ENCODE measurements around the gene ITGB6.
A peak's percentile ranks its signal among the peaks of the same experiment; 100 is the strongest.

ITGB6 gene, protein sequence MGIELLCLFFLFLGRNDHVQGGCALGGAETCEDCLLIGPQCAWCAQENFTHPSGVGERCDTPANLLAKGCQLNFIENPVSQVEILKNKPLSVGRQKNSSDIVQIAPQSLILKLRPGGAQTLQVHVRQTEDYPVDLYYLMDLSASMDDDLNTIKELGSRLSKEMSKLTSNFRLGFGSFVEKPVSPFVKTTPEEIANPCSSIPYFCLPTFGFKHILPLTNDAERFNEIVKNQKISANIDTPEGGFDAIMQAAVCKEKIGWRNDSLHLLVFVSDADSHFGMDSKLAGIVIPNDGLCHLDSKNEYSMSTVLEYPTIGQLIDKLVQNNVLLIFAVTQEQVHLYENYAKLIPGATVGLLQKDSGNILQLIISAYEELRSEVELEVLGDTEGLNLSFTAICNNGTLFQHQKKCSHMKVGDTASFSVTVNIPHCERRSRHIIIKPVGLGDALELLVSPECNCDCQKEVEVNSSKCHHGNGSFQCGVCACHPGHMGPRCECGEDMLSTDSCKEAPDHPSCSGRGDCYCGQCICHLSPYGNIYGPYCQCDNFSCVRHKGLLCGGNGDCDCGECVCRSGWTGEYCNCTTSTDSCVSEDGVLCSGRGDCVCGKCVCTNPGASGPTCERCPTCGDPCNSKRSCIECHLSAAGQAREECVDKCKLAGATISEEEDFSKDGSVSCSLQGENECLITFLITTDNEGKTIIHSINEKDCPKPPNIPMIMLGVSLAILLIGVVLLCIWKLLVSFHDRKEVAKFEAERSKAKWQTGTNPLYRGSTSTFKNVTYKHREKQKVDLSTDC

DNA sequence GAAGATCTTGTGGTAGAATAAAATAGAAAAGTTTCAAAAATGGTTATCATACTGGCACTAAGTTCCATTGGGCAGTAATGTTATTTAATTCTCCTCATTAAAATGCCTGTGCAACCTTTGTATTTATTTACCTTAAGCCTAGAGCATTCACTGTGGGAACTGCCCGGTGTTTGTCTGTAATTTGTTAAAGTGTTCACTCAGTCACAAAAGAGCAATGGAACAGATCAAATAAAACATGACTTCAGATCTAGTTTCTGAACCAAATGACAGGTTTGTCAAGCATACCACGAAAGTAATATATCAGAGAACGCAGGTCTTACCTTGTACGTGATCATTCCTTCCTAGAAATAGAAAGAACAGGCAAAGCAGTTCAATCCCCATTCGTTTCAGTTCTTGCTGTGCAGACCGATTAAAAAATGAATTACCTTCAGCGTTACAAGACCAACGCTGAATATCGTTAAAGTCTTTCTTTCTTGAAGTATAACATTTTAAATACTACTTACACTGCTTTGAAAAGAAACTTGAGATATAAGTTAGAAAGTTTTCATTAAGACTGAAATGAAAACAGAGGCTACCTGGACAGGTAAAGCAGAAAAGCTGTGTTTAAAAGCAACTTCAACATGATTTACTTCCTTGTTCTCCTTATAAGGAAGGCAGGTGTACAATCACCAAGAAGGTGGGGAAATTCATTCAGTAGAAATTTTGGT lies at the start of gene ITGB6:
ITGB6 (minus strand) TSS at position 590 of the 707 bp plus-strand sequence; CDS start at position 381, 209 bp downstream.
- DNase-seq (ENCODE audit: low read depth), result no peak

DNA sequence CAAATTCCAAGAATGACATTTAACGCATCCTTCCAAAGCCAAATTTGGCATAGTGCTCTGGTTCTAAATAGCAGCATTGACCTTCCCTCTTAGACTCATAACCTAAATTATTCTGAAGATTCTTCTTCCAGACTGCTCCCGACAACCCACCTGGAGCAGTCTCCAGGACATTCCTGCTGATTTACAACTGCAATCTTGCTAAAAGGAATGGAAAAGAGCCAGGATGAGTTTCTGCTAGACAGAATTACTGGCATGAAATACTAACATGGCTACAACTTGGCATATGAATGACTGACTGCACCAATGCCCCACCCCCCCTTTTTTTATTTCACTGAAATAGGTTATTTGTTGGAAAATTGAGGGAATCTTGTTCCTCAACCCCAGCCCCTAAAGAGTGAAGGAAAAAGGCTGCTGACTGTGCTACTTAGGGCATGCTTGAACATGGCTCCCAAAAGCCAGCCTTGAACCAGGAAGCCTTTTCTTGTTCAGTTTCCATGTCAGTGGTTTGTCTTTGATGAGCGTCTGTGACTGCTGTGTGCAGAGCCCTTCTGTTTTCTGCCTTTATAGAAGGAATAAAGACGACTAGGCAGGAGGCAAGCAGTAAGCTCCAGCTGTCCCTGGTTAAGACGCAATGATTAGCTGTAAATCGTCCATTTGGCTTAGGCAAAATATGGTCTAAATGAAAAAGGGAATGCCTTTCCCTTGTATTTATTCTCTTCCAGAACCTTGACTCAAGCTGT lies 47.4 kb upstream of the ITGB6 start:
- no peak for DNase-seq (ENCODE audit: low read depth)

DNA sequence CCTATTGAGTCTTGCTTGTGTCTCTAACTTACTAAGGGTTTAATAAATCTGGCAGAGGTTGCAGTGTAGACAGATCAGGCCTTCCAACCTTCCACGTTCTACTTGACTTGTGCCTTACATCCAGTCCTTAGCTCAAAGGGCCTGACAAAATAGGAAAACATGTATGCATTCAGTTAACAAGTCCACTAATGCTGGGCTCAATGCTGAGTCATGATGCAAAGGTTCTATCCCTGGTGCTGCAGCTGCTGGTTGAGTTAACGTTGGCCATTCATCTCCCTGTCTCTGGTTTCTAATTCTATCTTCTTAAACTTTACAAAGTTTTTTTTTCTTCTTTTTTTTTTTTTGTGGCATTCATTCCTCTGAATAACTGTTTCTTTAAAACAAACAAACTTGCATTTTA lies 46.3 kb upstream of the ITGB6 start:
- DNase-seq (ENCODE audit: low read depth), result no peak

DNA sequence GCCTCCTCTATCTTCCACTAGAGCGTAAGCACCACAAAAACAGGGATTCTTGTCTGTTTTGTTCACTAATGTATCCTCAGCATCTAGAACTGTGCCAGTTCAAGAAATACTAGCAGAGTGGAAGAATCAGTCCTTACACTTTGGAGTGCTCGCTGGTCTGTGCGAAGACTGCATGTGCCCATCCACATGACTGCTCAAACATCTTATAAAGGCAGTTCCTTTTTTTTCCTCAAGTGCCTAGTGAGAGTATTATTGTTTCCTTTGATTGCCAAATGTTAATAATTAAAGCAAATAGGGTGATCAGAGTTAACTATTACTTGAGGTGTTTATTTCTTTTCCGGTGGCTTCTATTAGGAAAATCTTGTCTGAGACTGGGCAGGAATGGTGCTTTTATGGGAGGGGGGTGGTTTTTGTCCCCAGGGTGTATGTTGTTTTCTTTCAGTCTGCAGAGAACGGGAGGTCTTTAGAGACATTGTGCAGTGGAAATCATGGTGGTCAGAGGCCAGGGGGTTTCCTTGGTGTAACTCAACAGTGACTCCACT lies 45.6 kb upstream of the ITGB6 start:
- no peak for DNase-seq (ENCODE audit: low read depth)

DNA sequence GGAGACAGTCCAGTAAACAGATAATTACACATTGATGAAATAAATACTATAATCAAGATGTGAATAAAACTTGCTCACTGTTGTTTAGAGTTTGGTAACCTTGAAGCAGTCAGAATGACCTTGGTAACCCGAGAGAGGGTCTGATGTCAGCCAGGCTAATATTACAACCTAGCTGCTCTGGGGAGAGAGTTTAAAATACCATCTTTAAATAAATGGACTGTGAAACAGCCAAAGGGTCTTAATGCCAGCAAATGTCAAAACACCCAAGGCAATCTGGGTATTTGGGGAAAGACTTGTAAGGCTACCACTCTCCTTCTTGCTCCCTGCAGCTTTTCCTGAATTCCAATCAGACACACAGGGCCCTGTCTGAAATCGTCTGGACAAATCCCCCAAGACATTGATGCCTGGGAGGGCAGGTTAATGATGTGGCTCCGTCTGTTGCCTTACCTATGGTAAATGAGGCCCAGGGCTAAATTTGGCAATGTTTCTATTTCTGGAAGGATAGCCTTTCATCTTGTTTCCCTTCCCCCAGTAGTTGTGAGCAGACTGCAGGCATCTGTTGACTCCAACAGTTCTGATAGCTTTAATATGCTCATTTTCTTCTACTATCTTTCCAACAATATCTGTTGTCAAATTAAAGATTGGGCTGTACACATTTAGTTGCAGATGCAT lies 43.0 kb upstream of the ITGB6 start:
- DNase-seq (ENCODE audit: low read depth), result no peak

DNA sequence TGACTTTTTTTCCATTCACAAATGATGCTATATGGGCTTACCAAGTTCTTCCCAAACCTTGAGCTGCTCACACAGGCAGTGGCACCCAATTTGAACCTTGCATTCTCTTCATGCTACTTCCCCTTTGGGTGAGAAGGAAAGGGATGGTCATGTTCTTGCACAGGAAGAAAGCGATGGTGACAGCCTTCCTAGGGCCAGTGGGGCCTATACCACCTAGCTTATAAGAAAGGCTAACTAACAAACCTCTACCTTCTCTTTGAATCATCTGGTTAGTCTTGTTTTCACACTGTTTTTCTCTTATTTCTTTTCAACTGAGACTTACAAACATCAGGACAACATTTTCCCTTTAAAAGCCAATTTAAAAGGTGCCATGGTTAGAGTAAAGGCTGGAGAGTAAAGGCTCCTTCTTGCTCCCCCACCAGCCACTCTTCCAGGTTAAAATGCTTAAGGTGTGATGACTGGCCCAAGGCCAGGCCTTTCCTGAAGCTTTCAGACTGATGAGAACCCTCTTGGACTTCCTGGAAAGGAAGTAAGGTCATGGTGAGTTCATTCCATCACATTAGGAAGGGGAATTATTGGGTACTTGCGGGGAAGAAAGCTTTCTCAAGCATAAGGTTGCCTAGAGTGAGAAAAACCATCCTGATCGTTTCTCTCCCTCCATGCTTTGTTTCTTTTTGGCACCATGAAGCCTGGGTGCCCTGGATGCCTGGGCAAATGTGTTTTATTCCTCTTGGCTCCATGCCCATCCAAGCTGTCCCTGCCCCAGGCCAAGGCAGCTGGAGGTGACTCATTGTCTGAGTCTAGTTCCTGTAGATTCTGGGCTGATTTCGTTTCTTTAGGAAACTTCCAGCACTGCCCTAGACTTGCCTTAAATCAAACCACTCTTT lies 41.4 kb upstream of the ITGB6 start:
- peak; percentile 71 for DNase-seq (ENCODE audit: low read depth)

DNA sequence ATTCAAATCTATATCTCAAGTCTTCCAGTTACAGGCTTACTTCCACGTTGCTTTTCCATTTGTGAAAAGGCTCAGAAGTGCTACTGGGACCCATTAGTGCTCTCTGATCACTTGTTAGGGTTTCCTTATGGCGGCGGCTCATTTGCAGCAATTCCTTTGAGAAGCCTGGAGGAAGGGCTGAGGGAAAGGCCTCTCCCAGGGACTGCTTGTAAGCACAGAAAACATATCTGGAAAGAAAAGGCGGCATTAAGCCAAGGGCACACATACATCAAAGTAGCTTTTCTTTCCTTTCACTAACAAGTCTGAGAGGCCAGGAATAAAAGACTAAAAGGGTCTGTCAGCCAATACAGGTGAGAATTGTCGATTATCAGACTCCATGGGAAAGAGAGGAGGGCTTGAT lies 39.4 kb upstream of the ITGB6 start:
- DNase-seq (ENCODE audit: low read depth), result no peak

DNA sequence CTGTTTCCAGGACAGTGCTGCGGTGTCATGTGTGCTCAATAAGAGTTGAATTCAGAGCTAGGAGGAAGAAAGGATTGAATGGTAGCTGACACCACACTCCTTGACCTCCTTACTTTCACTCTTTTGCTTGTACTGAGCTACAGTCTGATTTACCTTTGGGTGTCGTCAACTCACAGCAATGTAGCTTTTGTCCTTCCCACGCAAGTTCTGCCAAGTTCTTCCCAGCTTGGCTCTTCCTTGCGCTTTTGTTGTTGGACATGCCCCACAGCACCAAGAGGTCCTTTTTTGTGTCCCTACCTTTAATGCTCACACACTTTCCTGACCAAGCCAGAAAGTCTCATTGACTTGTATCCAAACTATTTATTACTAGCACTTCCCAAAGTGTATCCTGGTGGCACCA lies 38.3 kb upstream of the ITGB6 start:
- no peak for DNase-seq (ENCODE audit: low read depth)

DNA sequence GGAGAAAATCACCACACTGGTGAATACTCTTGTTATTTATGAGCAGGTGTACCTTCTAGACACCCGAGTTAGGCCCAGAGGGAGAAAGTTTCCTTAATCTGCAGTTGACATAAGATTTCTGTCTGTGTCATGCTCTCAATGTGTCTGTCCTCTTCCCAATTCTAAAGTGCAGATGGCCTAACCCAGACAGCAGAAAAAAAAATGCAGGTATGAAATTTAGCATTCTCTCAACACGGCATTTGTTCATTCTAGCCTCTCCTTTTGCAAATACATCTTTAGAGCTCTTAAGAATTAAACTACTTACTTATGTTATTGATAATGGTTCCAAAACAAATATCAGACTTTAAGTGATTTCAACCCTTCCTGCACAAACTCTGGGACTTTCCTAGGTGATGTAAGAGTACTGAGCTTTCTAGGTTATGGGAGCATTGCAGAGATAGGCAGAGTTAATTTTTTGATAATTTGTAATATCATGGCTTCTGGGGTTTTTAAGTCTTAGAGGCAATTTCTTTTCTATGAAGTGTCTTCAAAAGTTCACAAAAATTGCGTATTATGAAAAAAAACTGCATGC lies 32.9 kb upstream of the ITGB6 start:
- no peak for DNase-seq (ENCODE audit: low read depth)

DNA sequence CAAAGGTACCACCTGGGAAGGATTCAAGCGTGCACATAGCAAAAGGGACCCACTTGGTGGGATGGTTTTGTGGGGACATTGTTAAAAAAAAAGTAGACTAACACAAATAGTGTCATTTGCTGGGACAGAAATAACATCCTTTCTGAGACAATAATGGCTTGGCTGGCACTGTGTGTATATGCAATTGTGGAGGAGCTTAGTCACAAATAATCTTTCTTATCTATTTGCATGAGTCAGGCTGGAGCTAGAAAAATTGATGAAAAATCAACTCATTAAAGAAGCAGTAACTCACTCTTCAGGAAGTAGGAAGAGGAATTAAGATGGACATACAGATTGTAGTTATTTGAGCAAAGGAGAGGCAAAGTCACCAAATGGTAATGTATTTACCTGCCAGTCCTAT lies 29.5 kb upstream of the ITGB6 start:
- DNase-seq (ENCODE audit: low read depth), result no peak

DNA sequence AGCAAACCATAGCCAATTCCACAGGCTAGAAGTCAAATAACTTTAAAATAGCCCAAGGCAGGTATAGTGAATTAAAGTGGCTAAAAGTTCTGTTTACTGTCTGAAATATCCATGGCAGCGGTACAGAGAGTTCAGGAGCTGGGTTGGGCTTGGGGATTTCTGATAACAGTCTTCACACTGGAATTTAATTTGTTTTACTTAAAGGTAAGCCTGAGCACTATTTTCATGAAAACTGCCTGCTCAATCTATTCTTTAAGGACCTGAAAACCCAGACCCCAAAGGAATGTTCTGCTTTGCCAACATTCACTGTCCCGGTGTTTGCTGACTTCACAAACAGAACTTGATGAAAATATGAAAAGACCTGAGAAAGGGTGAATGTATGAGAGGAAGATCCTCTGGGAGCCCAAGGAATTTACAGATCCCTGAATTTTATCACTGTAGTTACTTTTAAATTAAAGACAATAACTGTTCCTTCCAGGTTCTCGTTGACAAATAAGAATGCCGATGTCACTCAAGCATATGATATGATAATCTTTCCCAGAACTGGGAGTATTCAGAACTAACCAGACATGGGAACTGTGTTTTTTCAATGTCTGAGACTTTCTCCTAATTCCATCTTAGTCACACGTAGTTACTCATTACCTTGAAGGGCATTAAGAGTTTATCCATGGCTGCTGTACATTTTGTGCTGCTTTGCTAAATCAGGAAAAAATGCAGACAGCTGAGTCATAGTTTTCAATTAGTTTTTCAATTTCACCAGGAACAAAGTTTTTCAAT lies 28.3 kb upstream of the ITGB6 start:
- peak; percentile 96 for DNase-seq (ENCODE audit: low read depth)

DNA sequence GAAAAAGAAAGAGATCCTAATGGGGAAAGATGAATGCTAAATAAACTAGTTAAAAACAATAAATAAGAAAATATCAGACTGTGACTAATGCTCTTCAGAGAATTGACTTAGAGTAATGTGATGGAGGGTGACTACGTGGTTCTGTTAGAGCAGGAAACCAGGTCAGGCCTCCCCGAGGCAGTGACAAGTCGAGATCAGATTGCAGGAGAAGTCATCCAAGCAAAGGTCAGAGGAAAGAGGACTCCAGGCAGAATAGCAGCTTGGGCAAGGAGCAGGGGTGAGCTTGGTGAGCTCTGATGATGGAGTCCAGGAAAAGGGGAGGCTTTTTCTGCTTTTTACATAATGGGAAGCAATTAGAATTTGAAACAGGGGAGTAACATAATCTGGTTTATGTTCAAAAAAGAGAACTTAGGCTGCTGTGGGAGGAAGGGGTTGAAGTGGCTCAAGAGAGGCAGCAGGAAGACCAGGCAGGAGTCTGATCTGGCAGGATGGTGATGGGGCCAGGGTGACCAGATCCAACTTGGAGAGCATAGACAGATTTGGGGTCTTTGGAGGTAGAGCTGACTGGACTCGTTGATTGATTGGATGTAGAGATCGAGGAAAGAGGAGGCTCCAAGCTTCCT lies 27.3 kb upstream of the ITGB6 start:
- no peak for DNase-seq (ENCODE audit: low read depth)

DNA sequence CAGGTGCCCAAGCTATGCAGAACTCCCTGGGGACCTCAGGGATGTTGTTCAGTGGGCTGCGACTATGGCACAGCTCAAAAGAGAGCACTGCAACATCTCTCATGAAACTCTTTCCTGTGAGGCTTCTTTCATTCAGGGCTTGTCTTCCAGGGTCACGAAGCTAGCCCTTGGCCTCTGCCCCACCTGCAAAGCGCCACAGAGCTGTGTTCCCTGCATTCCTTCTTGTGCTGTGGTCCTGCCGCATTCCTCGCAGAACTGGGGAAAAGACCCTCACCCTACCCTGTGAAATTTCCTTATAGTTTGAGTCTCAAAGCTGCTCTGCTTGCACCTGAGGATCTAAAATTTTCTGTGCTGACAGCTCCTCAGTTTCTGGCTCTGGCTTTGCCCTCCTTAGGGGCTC lies 26.3 kb upstream of the ITGB6 start:
- DNase-seq (ENCODE audit: low read depth), result no peak

DNA sequence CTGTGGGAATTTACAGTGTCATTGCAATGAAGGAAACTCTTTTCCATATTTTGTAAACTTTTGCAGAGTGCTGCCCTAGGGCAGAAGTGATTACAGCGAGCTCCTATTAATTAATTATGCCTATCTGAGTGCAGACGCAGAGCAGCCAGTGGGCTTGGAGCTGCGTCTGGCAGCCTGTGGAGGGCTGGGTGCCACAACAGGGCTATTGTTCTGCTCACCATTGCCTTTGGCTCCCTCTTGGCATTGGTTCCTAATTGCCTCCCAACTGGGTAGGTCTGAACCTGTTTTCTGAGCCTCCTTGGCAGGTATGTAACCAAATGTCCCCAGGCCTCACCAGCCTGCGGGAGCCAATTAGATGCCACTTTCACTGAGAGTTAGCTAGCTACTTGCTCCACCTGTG lies 25.6 kb upstream of the ITGB6 start:
- no peak for DNase-seq (ENCODE audit: low read depth)

DNA sequence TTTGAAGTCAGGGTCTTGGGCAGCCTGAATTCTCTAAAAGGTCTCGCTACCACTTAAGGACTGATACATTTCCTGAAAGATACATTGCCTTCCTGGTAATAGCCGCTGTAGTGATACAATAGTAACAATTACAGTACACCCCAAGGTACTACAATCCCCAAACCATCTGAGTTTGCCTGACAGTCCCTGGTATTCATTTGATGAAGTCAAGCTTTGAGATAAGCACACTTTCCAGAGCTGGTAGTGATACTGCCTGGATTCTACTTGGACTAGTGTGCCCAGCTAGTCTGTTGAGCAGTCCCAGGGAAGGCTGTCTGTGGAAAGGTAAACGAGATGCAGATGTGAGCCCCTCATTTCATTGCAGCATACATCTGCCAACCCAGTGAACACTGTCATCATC lies 24.4 kb upstream of the ITGB6 start:
- DNase-seq (ENCODE audit: low read depth), result no peak

DNA sequence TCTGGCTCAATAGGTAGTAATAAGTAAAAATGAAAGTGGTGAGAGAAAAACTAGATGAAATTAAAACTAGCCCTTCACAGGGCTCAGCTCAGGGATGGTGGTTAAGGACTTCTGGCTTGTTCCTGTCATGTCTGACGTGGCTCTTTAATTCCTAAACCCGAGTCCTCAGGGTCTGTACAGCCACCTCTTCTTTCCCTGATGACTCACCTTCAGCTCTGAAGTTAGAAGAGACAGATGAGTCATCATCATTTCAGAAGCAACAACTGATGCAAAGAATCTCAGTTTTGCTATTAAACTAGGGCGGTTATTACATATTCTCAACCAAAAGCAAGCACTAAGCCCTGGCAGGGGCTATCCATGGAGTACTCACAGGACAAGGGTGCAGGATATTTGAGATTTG lies 24.0 kb upstream of the ITGB6 start:
- peak; percentile 97 for DNase-seq (ENCODE audit: low read depth)

DNA sequence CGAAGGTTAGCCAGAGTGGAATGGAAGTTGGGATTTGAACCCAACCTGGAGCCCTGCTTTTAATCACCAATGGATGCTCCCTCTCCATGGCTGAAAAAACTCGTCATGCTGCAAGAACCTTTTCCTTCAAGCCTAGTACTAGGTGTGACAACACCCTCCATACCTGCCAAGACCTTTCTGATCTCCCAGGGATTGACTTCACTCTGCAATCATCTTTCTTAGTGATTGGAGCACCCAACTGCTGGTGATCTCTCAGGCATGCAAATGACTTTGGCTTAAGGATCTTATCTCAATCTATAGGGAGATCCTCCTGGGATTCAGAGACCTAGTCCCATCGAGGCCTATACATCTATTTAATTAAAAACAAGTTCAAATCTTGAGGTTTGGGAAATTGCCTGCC lies 23.5 kb upstream of the ITGB6 start:
- no peak for DNase-seq (ENCODE audit: low read depth)

DNA sequence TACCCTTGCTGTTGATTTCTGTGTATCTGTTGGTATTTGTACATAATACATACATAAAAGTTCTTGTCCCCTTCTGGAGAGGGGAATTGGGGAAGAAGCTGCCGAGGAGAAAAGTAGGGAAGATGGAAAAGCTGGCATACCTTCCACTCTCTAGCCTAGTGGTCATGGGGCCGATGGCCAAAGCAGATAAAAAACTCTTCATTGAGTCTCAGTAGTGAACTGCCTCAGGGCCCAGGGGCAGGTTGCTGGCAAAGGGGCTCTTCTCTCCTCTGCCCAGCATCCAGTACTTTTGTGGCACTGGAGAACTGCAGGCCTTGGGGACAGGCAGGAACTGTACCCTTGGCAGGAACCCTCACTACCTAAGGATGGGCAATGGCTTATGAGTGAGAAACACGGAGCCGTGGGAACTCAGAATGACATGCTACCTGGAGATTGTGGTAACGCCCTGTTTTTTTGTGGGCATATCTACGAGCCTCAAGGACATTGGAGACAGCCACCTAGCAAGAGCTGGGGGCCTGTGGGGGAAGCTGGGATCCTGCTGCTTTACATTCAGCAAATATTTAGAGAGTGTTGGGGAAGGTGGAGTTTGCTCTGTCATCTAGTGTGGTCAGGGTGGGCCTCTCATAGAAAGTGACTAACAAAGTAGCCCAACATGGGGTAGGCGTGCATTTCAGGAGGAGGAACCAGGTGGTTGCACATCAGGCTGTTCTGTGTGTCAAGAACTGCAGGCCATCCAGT lies 22.6 kb upstream of the ITGB6 start:
- no peak for DNase-seq (ENCODE audit: low read depth)
